Measurements from ENCODE around the gene DENND11.

DNA sequence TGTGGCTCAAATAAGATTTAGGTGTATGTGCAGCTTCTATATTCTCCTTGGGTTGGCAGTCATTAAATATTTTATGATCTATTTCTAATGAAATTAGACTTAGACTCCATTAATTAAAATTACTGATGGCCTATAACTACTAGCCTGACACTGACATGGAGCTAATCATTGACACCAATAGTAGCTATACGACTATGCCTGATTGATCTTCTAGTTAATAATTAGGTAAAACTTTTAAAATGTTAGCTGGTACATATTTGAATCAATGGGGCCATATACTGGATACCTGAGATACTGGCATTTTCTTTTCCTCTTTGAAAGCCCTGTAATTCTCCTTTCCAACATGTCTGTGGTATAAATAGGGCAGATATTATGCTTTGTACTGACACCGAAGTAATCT is 20.6 kb upstream of the DENND11 start:
- no peak for TF ChIP-seq ZFP30 (CRISPR knock-in tag; IDR thresholded peaks at IDR 0.05)
- TF ChIP-seq, protein P1, sequence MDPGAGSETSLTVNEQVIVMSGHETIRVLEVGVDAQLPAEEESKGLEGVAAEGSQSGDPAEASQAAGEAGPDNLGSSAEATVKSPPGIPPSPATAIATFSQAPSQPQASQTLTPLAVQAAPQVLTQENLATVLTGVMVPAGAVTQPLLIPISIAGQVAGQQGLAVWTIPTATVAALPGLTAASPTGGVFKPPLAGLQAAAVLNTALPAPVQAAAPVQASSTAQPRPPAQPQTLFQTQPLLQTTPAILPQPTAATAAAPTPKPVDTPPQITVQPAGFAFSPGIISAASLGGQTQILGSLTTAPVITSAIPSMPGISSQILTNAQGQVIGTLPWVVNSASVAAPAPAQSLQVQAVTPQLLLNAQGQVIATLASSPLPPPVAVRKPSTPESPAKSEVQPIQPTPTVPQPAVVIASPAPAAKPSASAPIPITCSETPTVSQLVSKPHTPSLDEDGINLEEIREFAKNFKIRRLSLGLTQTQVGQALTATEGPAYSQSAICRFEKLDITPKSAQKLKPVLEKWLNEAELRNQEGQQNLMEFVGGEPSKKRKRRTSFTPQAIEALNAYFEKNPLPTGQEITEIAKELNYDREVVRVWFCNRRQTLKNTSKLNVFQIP (CRISPR knock-in tag; IDR thresholded peaks at IDR 0.05; ENCODE audit: borderline replicate concordance, low read depth): no peak
- no peak for TF ChIP-seq CSDC2 (CRISPR knock-in tag; IDR thresholded peaks at IDR 0.05)
- TF ChIP-seq ZFP3 (CRISPR knock-in tag; IDR thresholded peaks at IDR 0.05): no peak
- no peak for TF ChIP-seq BACH2 (CRISPR knock-in tag; IDR thresholded peaks at IDR 0.05; ENCODE audit: borderline replicate concordance)
- no peak for TF ChIP-seq ZNF565 (CRISPR knock-in tag; conservative IDR thresholded peaks at IDR 0.05; ENCODE audit: low read depth)
- TF ChIP-seq RARB (CRISPR knock-in tag; IDR thresholded peaks at IDR 0.05): no peak
- TF ChIP-seq, protein P2, sequence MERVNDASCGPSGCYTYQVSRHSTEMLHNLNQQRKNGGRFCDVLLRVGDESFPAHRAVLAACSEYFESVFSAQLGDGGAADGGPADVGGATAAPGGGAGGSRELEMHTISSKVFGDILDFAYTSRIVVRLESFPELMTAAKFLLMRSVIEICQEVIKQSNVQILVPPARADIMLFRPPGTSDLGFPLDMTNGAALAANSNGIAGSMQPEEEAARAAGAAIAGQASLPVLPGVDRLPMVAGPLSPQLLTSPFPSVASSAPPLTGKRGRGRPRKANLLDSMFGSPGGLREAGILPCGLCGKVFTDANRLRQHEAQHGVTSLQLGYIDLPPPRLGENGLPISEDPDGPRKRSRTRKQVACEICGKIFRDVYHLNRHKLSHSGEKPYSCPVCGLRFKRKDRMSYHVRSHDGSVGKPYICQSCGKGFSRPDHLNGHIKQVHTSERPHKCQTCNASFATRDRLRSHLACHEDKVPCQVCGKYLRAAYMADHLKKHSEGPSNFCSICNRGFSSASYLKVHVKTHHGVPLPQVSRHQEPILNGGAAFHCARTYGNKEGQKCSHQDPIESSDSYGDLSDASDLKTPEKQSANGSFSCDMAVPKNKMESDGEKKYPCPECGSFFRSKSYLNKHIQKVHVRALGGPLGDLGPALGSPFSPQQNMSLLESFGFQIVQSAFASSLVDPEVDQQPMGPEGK (CRISPR knock-in tag; IDR thresholded peaks at IDR 0.05; ENCODE audit: borderline replicate concordance): no peak
- TF ChIP-seq ISL1 (CRISPR knock-in tag; IDR thresholded peaks at IDR 0.05): no peak
